Globus pallidus (tissue), 1 donor: ENCODE data around the gene ATG10.
A peak's percentile ranks its signal among the peaks of the same experiment; 100 is the strongest.
"Not testable (repeated sequence)": the region's sequence is repeated elsewhere in the genome, so short reads cannot be mapped to it uniquely, and the experiment has no call there.

Source experiments
- DNase-seq: peaks from one replicate; pipeline ENCODE4 v3.0.0-alpha.2; 2015; ENCODE audit warnings: low spot score

The ATG10 gene

DNA sequence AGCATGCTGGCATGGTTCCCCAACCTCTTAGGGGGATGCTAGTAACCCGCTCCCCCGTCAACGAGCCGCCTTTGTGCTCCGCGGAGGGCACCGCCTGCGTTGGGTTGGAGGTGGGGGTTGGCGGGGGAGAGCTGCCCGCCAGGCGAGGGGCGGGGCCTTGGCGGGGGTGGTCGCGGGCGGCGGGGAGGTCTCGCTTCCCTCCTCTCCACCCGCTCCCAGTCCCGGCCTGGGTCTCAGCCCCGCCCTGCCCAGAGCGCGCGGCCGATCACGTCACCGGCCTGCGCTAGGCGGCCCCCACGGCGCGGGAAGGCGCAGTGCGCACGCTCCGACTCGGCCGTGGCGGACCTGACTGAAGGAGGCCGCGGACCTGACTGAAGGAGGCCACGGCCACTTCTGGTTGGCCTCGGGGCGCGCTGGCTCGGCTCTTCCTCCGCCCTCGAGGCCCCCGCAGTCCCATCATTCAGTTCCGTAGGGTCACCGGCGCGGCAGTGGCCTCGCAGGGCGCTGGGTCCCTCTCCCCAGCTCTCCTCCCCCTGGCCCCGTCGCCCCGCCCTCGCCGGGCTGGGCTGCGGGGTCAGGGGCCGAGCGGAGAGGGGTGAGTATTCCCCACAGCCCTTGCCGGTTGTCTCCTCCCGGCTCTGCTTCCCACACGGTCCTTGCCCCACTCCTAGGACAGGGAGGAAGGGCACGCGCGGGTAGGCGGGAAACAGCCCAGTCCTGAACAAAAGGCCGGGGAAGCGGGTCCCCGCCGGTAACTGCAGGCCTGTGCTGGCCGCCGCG, at the start of gene ATG10:
Gene ATG10, plus strand, starts transcription at position 312 of the 780 bp plus-strand sequence. CDS start 15,548 bp downstream, outside the sequence.
- peak; percentile 97 for DNase-seq

DNA sequence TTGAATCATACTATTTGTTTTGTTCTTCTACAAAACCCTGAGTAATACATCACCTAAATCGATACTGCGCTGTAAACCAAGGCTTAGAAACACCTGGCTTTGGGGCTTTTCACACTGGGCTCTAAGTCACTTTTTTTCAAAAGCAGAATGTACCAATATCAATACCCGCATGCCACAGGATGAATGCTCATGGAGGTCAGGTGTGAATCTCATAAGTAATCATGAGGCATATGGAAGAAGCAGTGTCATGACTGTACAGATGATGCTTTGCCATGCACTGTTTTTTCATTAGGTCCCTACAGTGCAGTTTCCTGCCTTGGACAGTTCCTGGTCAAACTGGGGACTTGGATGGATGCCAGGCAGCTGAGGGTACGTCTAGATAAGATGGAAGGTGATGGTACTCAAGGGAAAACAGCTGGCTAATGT, 49.0 kb upstream of the ATG10 start:
- DNase-seq, result no peak

DNA sequence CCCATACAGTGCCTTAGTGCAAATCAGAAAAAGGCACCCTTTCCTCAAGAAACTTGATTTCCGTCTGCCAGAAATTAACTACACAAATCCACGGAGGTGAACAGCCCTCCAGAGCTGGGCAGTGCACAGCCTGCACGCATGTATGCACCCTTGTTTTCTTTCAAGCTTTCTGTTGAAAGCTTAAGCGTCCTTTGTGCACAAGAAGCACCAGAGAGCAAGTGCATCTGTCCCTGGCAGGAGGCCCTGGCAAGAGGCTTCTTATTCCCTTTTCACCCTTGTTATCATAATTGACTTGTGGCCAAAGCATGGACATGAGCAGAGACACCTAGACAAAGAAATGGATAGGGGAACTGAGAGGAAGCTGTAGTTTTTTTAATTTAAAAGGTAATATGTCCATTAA, 47.4 kb upstream of the ATG10 start:
- DNase-seq, result peak; percentile 62

DNA sequence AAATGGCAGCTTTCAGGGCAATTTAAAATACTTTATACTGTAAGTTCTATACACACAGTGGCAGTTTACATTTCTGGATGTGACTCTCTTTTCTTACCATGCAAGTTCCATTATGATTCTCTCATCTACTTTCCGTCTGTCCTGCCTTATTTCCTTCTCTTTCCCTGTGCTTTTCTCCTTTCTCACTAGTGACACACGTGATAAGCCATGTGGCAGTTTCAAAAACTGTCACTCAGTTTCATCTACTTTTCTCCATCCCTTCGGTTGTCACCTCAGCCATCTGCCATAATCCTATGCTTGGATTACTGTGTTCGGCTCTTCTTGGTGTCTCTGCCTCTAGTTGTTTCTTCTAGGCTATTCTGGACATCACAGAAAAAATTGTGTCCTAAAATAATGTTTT, 46.8 kb upstream of the ATG10 start:
- no peak for DNase-seq

DNA sequence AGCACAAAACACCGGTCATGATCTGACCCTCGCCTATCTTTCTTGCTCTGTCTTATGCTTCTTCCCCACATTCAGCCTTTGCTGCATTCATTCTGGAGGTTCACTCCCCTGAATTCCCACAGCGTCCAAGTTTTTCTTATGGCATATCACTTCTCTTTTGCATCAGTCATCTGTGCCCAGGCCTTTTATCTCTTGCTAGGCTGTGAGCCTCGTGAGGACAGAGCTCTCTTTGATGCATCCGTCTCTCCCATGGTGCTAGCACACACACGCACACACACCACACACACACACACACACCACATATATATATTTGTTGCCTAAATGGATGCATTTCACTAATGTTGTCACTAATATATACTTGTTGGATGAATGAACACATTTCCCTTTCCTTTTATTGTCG, 45.8 kb upstream of the ATG10 start:
- peak; percentile 27 for DNase-seq

DNA sequence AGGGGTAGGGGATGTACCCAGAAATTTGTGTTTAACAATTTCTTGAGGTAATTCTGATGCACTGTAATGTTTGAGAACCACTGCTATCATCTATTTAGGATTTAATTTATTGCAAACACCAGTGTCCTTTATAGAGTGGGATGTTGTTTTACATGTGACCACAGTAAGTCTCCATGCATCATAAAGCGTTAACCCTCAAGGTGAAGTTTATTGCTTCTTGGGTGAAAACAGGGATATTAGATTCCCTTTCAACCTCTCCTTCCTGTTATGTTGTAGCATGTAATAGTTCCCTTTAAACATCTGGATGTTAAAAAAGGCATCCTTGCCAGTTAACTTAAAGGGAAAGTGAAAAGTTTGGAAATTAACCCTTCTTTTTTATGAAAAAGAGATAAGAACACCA, 35.8 kb upstream of the ATG10 start:
- DNase-seq, result no peak

DNA sequence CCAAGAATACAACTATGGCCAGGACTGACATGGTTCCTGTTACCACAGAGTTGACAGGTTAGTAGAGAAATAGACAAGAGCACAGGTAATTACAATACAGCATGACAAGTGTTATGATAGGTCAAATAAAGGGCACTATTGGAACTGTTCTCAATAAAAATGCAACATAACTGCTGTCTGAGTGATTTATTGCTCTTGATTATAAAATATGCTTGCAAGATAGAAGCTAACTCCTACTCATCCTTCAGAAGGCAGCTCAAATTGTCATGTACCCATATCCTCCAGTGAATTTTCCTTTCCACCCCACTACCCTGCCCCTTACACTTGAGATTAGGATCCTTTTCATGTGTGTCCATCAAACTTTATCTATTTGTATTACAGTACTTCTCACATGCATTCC, 35.1 kb upstream of the ATG10 start:
- no peak for DNase-seq

DNA sequence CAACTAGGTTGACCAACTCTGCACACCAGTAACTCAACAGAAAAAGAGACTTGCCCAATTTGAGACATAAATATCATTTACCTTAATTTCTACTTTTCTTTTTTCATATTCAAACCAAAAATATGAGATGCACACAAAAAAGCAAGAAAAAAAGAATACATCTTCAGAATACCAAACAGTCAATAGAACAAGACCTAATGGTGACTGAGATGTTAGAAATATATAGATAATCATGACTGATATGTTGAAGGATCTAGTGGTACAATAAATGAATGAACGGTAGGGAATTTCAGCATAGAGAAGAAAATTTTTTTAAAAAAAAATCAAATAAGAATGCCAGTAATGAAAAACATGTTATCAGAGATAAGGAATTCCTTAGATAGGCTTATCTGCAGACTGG, 29.1 kb upstream of the ATG10 start:
- DNase-seq, result no peak

DNA sequence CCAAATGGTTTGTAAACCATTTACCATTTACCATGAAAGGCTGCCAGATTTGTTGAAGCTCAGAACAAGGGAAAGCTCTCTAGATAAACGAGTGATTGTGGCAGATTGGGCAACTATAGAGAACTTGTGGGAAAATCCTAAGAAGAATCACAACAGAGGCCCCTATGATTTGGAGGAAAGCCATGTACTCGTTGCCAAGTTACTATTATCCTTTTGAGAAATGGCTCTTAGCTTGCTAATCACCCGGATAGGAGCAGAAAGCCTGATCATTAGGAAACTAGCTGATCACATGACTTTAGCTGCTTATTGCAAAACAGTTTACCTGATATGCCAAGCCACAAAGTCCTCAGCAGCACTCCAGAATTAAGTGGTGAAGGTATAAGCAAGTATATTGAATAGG, 23.5 kb upstream of the ATG10 start:
- no peak for DNase-seq

DNA sequence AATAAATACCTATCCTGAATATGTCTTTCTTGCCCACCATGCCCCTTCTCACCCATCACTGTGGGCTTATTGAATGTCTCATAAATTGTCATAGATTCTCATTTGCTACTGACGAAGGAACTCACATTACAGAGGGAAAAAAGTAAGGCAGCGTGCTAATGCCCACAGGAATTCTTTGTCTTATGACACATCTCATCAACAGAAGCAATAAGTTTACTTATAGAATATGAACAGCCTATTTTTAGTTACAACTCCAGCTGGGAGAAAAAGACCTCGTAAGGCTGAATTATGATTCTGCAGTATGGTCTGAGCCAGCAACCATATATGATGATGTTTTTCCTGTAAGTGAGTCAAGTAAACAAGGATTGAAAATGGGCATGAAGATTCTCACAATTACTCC, 22.4 kb upstream of the ATG10 start:
- DNase-seq, result no peak

DNA sequence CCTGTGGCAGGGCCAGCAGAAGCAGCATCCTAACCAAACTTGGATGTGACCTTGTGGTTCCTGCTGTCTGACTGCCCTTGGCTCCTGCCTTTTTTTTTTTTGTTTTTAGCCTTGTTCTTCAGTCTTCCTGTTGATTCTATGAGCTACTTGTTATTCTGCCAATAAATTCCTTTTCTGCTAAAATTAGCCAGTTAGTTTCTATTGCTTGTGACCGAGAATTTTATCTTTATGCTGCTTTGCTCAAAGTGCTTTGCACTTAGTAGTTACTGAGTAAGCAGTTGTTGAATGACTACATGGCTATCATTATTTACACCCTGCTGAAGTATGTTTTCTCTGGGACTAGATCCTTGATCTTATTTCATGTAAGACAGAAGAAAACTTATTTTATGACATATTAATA, 20.8 kb upstream of the ATG10 start:
- DNase-seq, result no peak

DNA sequence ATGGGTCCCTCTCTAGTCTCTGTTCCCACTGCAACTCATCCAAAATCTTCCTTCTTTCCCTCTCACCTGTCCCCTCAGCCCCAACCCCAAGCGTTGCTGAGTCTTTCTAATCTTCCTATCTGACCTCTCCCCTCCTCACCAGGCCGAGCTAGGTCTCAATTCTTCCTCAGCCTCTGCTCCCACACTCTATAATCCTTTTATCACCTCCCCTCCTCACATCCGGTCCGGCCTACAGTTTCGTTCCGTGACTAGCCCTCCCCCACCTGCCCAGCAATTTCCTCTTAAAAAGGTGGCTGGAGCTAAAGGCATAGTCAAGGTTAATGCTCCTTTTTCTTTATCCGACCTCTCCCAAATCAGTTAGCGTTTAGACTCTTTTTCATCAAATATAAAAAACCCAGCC, 17.0 kb upstream of the ATG10 start:
- not testable (repeated sequence) for DNase-seq

DNA sequence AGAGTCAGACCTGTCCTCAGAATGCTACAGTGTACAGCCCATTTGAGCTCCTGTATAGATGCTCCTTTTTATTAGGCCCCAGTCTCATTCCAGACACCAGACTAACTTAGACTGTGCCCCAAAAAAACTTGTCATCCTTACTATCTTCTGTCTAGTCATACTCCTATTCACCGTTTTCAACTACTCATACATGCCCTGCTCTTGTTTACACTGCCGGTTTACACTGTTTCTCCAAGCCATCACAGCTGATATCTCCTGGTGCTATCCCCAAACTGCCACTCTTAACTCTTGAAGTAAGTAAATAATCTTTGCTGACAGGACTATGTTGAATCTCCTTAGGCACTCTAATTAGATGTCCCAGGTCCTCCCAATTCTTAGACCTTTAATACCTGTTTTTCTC, 13.7 kb upstream of the ATG10 start:
- DNase-seq, result not testable (repeated sequence)

DNA sequence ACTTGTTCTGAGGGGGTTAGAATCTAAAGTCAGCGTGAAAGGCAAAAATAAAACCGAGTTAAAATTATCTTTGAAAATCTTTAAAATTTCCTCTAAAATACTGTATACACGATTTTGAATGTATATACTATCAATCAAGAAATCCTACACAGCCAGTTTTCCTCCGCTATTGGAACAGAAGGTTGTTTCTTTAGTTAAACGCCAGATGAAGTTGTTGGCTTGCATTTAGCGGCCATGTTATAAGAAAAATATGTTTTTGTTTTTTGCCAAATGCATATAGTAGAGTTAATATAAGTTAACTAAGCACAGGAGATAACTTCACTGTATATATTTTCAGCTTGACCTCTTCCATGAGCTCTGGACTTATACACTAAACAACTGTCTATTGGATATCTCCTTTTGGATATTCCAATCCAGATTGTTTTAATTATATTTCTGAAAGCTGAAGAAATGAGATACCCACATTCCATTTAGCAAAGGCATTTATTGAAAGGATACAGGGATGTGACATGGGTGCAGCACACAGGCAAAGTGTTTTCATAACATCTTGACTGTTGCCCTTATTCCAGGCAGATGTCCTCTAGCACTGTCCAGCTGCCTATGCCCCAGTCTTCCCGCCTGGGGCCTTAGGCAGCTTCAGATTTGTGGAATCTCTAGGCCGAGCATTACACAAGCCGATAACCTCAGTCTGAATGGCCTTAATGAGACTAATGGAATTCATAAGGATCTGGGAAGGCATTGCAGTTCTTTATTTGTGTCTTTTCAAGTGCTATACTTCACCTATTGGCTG, 10.0 kb upstream of the ATG10 start:
- DNase-seq, result no peak

DNA sequence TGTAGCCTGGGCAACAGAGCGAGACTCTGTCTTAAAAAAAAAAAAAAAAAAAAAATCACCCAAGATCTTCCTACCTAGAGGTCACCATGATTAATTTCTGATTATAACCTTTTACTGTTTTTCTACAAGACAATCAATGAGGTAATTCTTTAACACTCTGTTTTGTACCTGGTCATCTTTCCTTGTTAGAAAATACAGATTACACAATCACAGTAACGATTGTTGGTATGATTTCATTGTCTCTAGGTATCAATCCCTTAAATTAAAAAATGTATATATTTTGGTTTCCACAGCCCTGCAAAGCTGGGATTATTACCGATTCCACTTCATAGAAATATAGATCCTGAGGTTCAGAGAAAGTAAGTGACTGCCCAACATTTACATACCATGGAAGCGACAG, 8.3 kb upstream of the ATG10 start:
- DNase-seq, result no peak

DNA sequence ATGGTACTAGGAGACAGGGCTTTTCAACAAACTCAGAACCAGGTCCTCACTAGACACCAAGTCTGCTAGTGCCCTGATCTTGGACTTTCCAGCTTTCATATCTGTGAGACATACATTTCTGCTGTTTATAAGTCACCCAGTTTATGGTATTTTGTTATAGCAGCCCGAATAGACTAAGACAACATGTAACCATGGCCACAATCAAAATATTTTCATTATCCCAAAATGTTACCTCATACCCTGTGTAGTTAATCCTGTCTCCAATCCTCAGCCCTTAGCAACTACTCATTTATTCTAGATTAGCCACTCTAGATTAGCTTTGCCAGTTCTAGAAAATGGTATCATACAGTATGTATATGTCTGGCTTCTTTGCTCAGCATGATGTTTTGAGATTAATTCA, 6.3 kb upstream of the ATG10 start:
- no peak for DNase-seq

DNA sequence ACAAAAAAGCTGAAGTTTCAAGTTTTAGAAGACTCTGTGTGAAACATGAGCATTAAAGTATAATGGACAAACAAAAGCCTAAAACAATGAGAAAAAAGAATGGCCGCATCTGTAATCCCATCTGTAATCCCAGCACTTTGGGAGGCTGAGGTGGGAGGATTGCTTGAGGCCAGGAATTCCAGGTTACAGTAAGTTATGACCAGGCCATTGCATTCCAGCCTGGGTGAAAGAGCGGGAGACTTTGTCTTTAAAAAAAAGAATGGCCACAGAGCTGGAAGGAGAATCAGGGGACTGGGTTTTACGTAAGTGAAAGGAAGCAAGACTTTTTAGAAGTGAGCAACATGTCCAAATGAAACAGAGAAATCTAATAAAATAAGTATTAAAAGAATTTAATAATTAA, 2.6 kb upstream of the ATG10 start:
- no peak for DNase-seq

DNA sequence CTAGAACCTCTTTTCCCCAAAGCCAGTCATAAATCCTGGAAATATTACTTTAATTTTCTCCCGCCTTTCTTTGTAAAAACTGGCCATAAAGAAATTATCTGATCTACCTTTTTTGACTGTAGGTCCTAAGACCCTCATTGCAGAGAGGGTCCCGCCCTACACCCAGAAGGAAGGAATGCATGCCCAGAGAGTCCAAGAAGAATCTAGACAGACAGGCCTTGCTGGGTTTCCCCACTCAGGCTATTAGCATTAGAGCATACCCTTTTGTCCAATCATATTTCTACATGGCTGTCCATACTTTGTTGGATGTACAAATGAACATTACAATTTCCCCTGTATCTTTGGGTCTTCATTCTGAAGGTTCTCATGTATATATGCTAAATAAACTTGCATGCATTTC, 1.9 kb upstream of the ATG10 start:
- DNase-seq, result no peak

DNA sequence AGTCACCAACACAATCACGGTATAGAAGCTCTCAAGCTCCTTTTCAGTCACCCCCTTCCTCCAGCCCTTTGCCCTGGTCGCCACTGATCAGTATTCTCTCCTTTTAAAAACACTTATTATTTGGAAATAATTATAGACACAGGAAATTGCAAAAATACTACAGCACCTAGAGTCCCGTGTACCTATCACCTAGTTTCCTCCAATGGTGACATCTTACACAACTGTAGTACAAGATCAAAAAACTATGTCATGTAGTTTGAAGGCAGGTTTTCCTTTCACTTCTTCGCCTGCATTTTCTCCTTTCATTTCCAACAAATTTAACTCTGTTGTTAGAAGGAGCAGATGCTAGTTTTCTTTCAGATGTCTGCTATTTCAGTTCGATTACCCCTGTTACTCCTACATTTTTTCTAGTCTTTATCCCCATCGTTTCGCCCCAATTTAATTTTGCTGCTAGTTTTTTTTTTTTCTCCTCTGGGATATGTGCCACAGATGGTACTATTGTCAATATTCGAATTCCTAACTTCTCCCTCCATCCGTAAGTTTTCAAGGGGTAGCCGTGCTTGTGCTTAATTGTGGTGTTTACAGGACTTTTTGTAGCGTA, 612 bp upstream of the ATG10 start:
- peak; percentile 61 for DNase-seq

DNA sequence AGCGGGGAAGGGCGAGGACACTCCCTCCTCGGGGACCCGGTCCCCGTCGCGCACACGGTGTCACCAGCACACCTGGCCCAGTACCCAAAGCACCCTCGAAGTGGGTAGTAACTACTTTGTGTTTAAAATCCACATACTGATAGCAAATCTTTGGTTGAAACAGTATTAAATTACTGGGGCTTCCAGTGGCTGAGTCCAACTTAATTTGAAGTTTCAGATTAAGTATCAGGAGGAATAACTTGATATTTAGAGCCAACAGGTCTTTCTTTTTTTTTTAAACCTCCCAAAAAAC, 615 bp downstream of the ATG10 start:
- DNase-seq, result no peak

DNA sequence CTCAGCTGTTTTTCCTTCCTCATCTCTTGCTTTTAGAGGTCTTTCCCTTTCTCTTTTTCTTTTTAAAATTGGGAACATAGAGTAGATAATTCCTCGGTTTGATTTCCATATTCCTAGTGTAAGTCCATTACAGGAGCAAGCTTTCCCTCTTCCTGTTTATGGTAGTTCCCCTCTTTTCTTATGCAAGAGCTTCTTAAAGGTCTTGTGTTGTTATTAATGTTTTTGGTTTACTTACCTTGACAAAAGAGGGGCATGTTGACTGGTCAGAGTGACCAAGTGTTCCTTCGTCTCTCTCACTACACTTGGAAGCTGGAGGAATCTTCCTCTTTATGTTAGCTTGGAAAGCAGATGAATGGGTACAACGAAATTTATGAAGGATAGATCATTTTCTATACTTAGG, 8.3 kb downstream of the ATG10 start:
- DNase-seq, result no peak

DNA sequence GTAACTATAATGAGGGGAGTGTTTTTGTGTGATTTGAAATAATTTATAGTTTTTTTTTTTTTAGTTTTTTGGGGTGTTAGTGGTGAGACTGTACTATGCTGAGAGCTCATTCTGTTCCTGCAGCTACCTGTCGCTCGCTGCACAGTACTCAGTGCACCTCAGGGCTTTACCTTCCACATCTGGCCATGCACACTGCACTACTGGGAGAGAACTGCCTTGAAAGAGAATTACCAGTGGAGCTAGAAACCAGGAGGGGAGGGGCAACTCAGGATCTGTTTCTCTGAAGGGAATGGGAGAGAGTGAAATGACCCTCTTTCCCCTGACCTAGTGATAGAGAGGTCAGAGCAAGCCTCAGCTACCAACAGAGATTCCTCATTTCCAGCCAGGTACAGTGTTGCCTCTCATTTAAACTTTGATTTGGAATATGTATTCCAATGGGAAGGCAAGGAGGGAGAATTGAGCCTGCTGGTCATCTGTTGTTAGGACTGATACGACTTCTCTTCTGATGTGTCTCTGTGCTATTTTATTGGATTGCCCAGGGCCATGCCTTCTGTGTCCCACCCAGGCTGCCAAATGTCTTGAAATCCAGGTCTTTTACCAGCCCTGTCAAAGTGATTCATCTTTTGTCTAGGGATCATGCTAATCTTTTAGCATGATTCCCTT, 8.9 kb downstream of the ATG10 start:
- DNase-seq, result no peak

DNA sequence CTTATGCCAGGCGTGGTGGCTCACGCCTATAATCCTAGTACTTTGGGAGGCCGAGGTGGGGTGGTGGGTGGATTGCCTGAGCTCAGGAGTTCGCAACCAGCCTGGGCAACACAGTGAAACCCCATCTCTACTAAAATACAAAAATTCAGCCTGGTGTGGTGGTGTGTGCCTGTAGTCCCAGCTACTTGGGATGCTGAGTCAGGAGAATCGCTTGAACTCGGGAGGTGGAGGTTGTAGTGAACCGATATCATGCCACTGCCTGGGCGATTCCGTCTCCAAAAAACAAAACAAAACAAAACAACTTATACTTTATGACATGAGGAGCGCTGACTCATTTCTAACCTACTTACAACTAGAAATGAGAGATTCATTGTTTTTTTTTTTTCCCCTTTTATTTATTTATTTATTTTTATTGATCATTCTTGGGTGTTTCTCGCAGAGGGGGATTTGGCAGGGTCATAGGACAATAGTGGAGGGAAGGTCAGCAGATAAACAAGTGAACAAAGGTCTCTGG, 10.4 kb downstream of the ATG10 start:
- not testable (repeated sequence) for DNase-seq
